HepG2 (cell line): ENCODE measurements around the gene AKAP14. TPM values are rescaled to one million over a fixed set of nuclear protein-coding genes. Genes with fewer than 3 reads are reported as not detected.

Experiments used
- ARHGAP35 ChIP-seq: sonication (generic); formaldehyde crosslinking; IDR thresholded peaks from 2 replicates; pipeline ENCODE4 v1.9.0; 2022; ENCODE audit warnings: mild to moderate bottlenecking, inconsistent platforms, moderate library complexity, missing genetic modification reagents, borderline replicate concordance
- HNRNPH1 ChIP-seq: fragments of 200-400 bp; formaldehyde crosslinking; optimal IDR thresholded peaks from 2 replicates; pipeline ENCODE3; 2017; ENCODE audit warnings: mild to moderate bottlenecking, low read depth, low read length
- KLF16 ChIP-seq, 2 experiments: sonication (generic) in 1 of 2; formaldehyde crosslinking in 1 of 2; IDR thresholded peaks; 2 replicates each; pipeline versions ENCODE4 v1.6.1 to v1.8.0; 2016 to 2023; ENCODE audit warnings: missing genetic modification reagents in 2 of 2, missing compliant biosample characterization in 1 of 2
- MED1 ChIP-seq: sonication (generic); formaldehyde crosslinking; IDR thresholded peaks from 2 replicates; pipeline ENCODE4 v1.4.0; 2020; ENCODE audit warnings: missing genetic modification reagents
- REL ChIP-seq: sonication (generic); formaldehyde crosslinking; conservative IDR thresholded peaks from 2 replicates; pipeline ENCODE4 v1.8.0; 2022; ENCODE audit warnings: mild to moderate bottlenecking, missing genetic modification reagents, moderate library complexity
- SP5 ChIP-seq: IDR thresholded peaks from 2 replicates; pipeline ENCODE4 v1.6.1; 2016; ENCODE audit warnings: low read depth, borderline replicate concordance
- SRSF9 ChIP-seq: fragments of 200-400 bp; formaldehyde crosslinking; IDR thresholded peaks from 2 replicates; pipeline ENCODE4 v1.6.1; 2018; ENCODE audit warnings: borderline replicate concordance, mild to moderate bottlenecking, low read depth, low read length; ENCODE audit not compliant: insufficient read depth, poor library complexity, severe bottlenecking
- TCF7L2 ChIP-seq: IDR thresholded peaks from 2 replicates; pipeline ENCODE4 v1.6.1; 2011; ENCODE audit warnings: mild to moderate bottlenecking, low read depth, low read length, moderate library complexity
- TP53 ChIP-seq: sonication (generic); formaldehyde crosslinking; conservative IDR thresholded peaks from 2 replicates; pipeline ENCODE4 v1.4.0; 2020; ENCODE audit warnings: missing genetic modification reagents
- TSC22D2 ChIP-seq: sonication (generic); formaldehyde crosslinking; IDR thresholded peaks from 2 replicates; pipeline ENCODE4 v1.5.1; 2020; ENCODE audit warnings: missing genetic modification reagents, mild to moderate bottlenecking, borderline replicate concordance
- XRCC5 ChIP-seq: fragments of 200-400 bp; formaldehyde crosslinking; optimal IDR thresholded peaks from 2 replicates; pipeline ENCODE3; 2017; ENCODE audit warnings: mild to moderate bottlenecking, low read length
- ZIK1 ChIP-seq: sonication (generic); formaldehyde crosslinking; IDR thresholded peaks from 2 replicates; pipeline ENCODE4 v1.5.0; 2020; ENCODE audit warnings: mild to moderate bottlenecking, low read depth, missing genetic modification reagents, borderline replicate concordance
- ZNF557 ChIP-seq: sonication (generic); formaldehyde crosslinking; IDR thresholded peaks from 2 replicates; pipeline ENCODE4 v1.4.0; 2020; ENCODE audit warnings: missing genetic modification reagents
- ZSCAN22 ChIP-seq: sonication (generic); formaldehyde crosslinking; IDR thresholded peaks from 2 replicates; pipeline ENCODE4 v1.4.0; 2020; ENCODE audit warnings: mild to moderate bottlenecking, missing genetic modification reagents
- polyA plus RNA-seq, 8 experiments: library from polyadenylated mRNA; depleted of rRNA in 3 of 8; stranded (reverse) in 7 of 8; unstranded in 1 of 8; fragments of >200 nt; fragmentation: Illumina TruSeq in 4 of 8; extraction: Trizol in 4 of 8; gene quantifications; 2 replicates each; pipeline versions ENCODE4 v1.2.1 to v1.2.3, GENCODE V29; 2011 to 2016; ENCODE audit warnings: low read depth in 4 of 8, missing spikeins in 1 of 8, mixed read lengths in 1 of 8; ENCODE audit not compliant: insufficient read depth in 1 of 8
- total RNA-seq, 5 experiments: library from RNA; depleted of rRNA; stranded (reverse); fragments of >200 nt; fragmentation: Illumina TruSeq; extraction: Trizol; gene quantifications; 2 replicates each; pipeline ENCODE4 v1.2.3, GENCODE V29; 2016; ENCODE audit warnings: low read depth in 1 of 5
- TF ChIP-seq, protein P1 (sequence below): sonication (generic); formaldehyde crosslinking; IDR thresholded peaks from 2 replicates; pipeline ENCODE4 v1.4.0; 2020; ENCODE audit warnings: missing genetic modification reagents, borderline replicate concordance
- TF ChIP-seq, protein P2 (sequence below): sonication (generic); formaldehyde crosslinking; IDR thresholded peaks from 2 replicates; pipeline ENCODE4 v1.8.1; 2023; ENCODE audit warnings: mild to moderate bottlenecking, missing genetic modification reagents
- TF ChIP-seq, protein P3 (sequence below): sonication (generic); formaldehyde crosslinking; conservative IDR thresholded peaks from 2 replicates; pipeline ENCODE4 v1.4.0; 2020; ENCODE audit warnings: missing genetic modification reagents
- TF ChIP-seq, protein P4 (sequence below): sonication (generic); formaldehyde crosslinking; conservative IDR thresholded peaks from 2 replicates; pipeline ENCODE4 v1.8.0; 2022; ENCODE audit warnings: missing genetic modification reagents

The AKAP14 gene
- total and polyA plus RNA-seq, 2 of the 13 experiments (the other 11 are each of a cell fraction or from before 2014, with no cell fraction given), result 0.20 to 1.7 TPM

DNA sequence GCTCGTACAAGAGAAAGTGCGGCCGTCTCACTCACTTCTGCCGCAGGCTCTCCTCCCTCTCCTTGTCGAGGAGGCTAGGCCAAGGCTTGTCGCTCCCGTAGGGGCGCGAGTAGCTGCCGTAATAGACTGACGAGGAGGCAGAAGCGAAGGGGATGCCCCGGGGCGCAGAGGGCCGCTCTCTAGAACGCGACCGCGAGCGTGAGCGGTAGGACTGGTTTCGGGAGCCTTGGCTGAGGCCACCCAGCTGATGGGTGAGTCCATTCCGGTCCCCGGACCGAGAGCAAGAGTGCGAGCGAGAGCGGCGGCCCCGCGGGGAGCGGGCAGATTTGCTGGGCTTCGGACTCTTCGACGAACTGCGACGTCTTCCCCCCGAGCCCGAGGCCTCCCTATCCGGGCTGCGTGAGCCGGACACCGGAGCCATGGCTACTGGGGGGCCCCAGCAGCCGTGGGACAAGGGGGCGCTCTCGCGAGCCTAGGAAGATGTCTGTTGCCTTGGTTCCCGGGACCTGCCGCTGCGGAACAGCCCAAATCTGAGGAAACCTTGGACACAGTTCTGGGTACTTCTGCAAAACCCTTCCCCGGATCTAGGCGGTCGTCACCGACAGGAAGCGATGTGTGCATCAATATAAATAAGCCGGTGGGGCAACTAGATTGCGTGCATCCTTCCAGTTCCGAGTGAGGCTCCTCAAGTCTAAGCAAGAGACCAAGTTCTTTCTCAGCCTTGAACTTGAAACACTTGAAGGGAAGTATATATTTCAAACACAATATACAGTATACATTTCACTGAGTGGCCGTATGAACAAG is 47.7 kb downstream of the AKAP14 start, which contains the start of gene NKAP (continued):
- TF ChIP-seq, protein P1, sequence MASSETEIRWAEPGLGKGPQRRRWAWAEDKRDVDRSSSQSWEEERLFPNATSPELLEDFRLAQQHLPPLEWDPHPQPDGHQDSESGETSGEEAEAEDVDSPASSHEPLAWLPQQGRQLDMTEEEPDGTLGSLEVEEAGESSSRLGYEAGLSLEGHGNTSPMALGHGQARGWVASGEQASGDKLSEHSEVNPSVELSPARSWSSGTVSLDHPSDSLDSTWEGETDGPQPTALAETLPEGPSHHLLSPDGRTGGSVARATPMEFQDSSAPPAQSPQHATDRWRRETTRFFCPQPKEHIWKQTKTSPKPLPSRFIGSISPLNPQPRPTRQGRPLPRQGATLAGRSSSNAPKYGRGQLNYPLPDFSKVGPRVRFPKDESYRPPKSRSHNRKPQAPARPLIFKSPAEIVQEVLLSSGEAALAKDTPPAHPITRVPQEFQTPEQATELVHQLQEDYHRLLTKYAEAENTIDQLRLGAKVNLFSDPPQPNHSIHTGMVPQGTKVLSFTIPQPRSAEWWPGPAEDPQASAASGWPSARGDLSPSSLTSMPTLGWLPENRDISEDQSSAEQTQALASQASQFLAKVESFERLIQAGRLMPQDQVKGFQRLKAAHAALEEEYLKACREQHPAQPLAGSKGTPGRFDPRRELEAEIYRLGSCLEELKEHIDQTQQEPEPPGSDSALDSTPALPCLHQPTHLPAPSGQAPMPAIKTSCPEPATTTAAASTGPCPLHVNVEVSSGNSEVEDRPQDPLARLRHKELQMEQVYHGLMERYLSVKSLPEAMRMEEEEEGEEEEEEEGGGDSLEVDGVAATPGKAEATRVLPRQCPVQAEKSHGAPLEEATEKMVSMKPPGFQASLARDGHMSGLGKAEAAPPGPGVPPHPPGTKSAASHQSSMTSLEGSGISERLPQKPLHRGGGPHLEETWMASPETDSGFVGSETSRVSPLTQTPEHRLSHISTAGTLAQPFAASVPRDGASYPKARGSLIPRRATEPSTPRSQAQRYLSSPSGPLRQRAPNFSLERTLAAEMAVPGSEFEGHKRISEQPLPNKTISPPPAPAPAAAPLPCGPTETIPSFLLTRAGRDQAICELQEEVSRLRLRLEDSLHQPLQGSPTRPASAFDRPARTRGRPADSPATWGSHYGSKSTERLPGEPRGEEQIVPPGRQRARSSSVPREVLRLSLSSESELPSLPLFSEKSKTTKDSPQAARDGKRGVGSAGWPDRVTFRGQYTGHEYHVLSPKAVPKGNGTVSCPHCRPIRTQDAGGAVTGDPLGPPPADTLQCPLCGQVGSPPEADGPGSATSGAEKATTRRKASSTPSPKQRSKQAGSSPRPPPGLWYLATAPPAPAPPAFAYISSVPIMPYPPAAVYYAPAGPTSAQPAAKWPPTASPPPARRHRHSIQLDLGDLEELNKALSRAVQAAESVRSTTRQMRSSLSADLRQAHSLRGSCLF (CRISPR knock-in tag), result no peak
- TF ChIP-seq KLF16 (CRISPR knock-in tag; IDR thresholded peaks at IDR 0.05), result peak in 1 of 2 experiments; percentile 26; a peak in 1 of 4 replicates
- TF ChIP-seq ARHGAP35 (CRISPR knock-in tag), result no peak
- TF ChIP-seq HNRNPH1, result no peak
- TF ChIP-seq MED1 (CRISPR knock-in tag), result peak; percentile 40; the same call in 1 of the 2 replicates
- TF ChIP-seq TSC22D2 (CRISPR knock-in tag), result no peak
- TF ChIP-seq, protein P2, sequence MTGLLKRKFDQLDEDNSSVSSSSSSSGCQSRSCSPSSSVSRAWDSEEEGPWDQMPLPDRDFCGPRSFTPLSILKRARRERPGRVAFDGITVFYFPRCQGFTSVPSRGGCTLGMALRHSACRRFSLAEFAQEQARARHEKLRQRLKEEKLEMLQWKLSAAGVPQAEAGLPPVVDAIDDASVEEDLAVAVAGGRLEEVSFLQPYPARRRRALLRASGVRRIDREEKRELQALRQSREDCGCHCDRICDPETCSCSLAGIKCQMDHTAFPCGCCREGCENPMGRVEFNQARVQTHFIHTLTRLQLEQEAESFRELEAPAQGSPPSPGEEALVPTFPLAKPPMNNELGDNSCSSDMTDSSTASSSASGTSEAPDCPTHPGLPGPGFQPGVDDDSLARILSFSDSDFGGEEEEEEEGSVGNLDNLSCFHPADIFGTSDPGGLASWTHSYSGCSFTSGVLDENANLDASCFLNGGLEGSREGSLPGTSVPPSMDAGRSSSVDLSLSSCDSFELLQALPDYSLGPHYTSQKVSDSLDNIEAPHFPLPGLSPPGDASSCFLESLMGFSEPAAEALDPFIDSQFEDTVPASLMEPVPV (CRISPR knock-in tag), result no peak
- TF ChIP-seq, protein P3, sequence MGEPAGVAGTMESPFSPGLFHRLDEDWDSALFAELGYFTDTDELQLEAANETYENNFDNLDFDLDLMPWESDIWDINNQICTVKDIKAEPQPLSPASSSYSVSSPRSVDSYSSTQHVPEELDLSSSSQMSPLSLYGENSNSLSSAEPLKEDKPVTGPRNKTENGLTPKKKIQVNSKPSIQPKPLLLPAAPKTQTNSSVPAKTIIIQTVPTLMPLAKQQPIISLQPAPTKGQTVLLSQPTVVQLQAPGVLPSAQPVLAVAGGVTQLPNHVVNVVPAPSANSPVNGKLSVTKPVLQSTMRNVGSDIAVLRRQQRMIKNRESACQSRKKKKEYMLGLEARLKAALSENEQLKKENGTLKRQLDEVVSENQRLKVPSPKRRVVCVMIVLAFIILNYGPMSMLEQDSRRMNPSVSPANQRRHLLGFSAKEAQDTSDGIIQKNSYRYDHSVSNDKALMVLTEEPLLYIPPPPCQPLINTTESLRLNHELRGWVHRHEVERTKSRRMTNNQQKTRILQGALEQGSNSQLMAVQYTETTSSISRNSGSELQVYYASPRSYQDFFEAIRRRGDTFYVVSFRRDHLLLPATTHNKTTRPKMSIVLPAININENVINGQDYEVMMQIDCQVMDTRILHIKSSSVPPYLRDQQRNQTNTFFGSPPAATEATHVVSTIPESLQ (CRISPR knock-in tag), result no peak
- no peak for TF ChIP-seq SRSF9
- TF ChIP-seq ZNF557 (CRISPR knock-in tag), result no peak
- TF ChIP-seq ZIK1 (CRISPR knock-in tag), result no peak
- TF ChIP-seq, protein P4, sequence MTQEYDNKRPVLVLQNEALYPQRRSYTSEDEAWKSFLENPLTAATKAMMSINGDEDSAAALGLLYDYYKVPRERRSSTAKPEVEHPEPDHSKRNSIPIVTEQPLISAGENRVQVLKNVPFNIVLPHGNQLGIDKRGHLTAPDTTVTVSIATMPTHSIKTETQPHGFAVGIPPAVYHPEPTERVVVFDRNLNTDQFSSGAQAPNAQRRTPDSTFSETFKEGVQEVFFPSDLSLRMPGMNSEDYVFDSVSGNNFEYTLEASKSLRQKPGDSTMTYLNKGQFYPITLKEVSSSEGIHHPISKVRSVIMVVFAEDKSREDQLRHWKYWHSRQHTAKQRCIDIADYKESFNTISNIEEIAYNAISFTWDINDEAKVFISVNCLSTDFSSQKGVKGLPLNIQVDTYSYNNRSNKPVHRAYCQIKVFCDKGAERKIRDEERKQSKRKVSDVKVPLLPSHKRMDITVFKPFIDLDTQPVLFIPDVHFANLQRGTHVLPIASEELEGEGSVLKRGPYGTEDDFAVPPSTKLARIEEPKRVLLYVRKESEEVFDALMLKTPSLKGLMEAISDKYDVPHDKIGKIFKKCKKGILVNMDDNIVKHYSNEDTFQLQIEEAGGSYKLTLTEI (CRISPR knock-in tag), result no peak
- TF ChIP-seq SP5 (CRISPR knock-in tag), result no peak
- no peak for TF ChIP-seq TCF7L2
- TF ChIP-seq TP53, result 0 out of 2 replicates have a peak, but pooled peaks have one; percentile 56
- no peak for TF ChIP-seq ZSCAN22 (CRISPR knock-in tag)
- TF ChIP-seq XRCC5, result peak; percentile 74
- no peak for TF ChIP-seq REL (CRISPR knock-in tag)
